ENCODE measurements around the gene CCDC148. TPM values are rescaled to one million over a fixed set of nuclear protein-coding genes. Genes with fewer than 3 reads are reported as not detected.

Gene CCDC148
- total RNA-seq, 3 donors from 2014 or later (not counting 1 experiment from before 2014, with no cell fraction given): not detected

DNA sequence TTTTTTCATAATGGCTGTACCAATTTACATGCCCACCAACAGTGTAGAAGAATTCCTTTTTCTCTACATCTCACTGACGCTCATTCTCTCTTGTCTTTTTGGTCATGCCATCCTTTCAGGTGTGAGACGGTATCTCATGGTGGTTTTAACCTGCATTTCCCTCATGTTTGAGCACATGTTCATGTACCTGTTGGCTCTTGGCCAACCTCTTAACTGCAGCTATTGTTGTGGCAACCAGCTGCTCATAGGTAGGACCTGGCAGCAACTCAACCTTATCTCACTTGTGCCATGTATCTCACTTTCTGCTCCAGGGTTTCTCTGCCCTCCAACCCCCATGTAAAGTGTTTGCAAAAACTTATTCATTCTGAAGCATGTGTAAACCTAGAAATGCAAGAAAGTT, 187.4 kb downstream of the CCDC148 start:
- TF ChIP-seq, protein P1, sequence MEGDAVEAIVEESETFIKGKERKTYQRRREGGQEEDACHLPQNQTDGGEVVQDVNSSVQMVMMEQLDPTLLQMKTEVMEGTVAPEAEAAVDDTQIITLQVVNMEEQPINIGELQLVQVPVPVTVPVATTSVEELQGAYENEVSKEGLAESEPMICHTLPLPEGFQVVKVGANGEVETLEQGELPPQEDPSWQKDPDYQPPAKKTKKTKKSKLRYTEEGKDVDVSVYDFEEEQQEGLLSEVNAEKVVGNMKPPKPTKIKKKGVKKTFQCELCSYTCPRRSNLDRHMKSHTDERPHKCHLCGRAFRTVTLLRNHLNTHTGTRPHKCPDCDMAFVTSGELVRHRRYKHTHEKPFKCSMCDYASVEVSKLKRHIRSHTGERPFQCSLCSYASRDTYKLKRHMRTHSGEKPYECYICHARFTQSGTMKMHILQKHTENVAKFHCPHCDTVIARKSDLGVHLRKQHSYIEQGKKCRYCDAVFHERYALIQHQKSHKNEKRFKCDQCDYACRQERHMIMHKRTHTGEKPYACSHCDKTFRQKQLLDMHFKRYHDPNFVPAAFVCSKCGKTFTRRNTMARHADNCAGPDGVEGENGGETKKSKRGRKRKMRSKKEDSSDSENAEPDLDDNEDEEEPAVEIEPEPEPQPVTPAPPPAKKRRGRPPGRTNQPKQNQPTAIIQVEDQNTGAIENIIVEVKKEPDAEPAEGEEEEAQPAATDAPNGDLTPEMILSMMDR (IDR thresholded peaks at IDR 0.05): no peak
- H3K27me3 Mint-ChIP-seq (ENCODE audit: low read depth in 2 of 2): peaks cover 0 to 2% of the 10 kb centered on the region in 2 donors
- ATAC-seq: no peak
- no peaks in the 10 kb centered on the region for H3K4me1 Mint-ChIP-seq
- H3K4me3 Mint-ChIP-seq: no peak overlapping the region
- H3K9me3 Mint-ChIP-seq: peaks cover 5 to 6% of the 10 kb centered on the region in 2 donors
- H3K27ac Mint-ChIP-seq: no peak overlapping the region
- no peaks in the 10 kb centered on the region for H3K36me3 Mint-ChIP-seq
- Histone ChIP-seq H3K9me3 (ENCODE audit: control insufficient read depth, insufficient read depth, low read length) (no peaks in the 10 kb centered on the region), H3K4me3 (ENCODE audit: low read length) (no peak overlapping the region), H3K27me3 (ENCODE audit: control insufficient read depth, insufficient read depth, low read length) (no peaks in the 10 kb centered on the region), H3K27ac (ENCODE audit: low read length) (no peak overlapping the region), H3K4me1 (ENCODE audit: control insufficient read depth, insufficient read depth, low read length) (no peaks in the 10 kb centered on the region), H3K36me3 (ENCODE audit: control insufficient read depth, insufficient read depth, low read length) (no peaks in the 10 kb centered on the region)
- WGBS (ENCODE audit: insufficient coverage): 90% methylated on average over 2 of the region's 2 CpGs
- intact Hi-C loops (cut with micrococcal nuclease): no loop called here
- DNase-seq: no peak

DNA sequence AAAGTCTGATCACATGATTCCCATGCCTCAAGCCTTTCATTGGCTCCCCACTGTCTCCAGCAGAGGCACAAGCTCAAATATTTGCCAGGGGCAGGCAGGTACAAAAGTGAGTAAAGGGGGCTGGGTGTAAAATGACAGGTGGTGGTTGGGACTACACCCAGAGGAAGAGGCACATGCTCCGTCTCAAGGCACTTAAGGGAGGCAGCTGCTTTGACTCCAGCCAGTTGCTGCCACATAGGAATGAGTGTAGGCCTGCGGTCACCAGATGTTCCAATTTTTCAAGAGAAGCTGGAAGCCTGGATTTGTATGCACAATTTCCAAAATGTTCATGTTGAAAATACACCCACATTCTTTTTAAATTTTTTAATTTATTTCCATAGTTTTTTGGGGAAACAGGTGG, 190.4 kb downstream of the CCDC148 start:
- no peak overlapping the region for H3K4me3 Mint-ChIP-seq
- peaks cover 6% of the 10 kb centered on the region in 2 donors for H3K9me3 Mint-ChIP-seq
- intact Hi-C loops (cut with micrococcal nuclease): no loop called here
- H3K27ac Mint-ChIP-seq: no peak overlapping the region
- H3K9me3 ChIP-seq (ENCODE audit: control insufficient read depth, insufficient read depth, low read length): no peaks in the 10 kb centered on the region
- H3K4me1 ChIP-seq (ENCODE audit: control insufficient read depth, insufficient read depth, low read length): no peaks in the 10 kb centered on the region
- TF ChIP-seq, protein P1 (IDR thresholded peaks at IDR 0.05): no peak
- ATAC-seq (no peak), DNase-seq (no peak)
- H3K36me3 ChIP-seq (ENCODE audit: control insufficient read depth, insufficient read depth, low read length): no peaks in the 10 kb centered on the region
- no peaks in the 10 kb centered on the region for H3K27me3 Mint-ChIP-seq (ENCODE audit: low read depth in 2 of 2)
- WGBS (ENCODE audit: insufficient coverage): 93% methylated on average over 2 of the region's 2 CpGs
- no peak overlapping the region for H3K27ac ChIP-seq (ENCODE audit: low read length)
- H3K27me3 ChIP-seq (ENCODE audit: control insufficient read depth, insufficient read depth, low read length): no peaks in the 10 kb centered on the region
- H3K36me3 Mint-ChIP-seq: no peaks in the 10 kb centered on the region
- no peaks in the 10 kb centered on the region for H3K4me1 Mint-ChIP-seq
- no peak overlapping the region for H3K4me3 ChIP-seq (ENCODE audit: low read length)

DNA sequence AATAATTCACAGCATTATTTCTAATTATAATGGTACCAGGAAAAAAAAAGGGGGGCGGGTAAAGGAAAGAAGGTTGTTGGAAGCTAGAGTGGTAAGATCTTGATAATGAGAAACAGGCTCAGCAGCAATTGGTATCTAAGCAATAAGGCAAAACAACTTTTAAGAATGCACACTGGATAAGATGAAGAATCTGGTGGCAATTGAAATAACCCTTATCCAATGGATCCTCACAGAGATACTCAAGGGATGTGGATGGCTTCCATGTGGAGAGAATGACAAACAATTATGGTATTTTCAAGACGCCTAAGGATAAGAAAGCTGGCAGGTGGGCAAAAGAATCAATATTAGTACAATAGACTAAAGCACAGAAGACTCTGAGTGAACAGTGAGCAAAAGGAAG, 201.3 kb downstream of the CCDC148 start:
- H3K27me3 Mint-ChIP-seq (ENCODE audit: low read depth in 2 of 2): peaks cover 0 to 3% of the 10 kb centered on the region in 2 donors

DNA sequence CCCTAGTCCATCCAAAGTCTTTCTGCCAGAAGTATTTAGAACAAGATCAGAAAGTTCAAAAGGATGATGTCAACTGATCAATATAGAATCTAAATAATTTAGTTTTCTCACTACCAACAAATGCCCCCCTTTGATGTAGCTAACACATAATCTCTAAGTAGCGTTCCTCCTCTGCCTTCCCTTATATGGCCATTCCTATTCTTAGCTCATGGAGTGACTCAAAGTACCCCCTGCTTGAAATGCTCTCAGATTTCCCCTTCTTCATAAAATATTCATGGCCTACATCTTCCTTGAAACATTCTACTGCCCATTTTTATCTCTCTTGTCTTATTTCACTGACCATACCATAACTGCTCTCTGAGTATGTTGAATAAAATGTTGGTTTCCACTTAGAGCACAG, 203.4 kb downstream of the CCDC148 start:
- Mint-ChIP-seq H3K4me3 (no peak overlapping the region), H3K4me1 (no peaks in the 10 kb centered on the region), H3K36me3 (no peaks in the 10 kb centered on the region), H3K27me3 (ENCODE audit: low read depth in 2 of 2) (no peaks in the 10 kb centered on the region), H3K9me3 (peaks cover 6 to 8% of the 10 kb centered on the region in 2 donors), H3K27ac (no peak overlapping the region)
- Histone ChIP-seq H3K4me1 (ENCODE audit: control insufficient read depth, insufficient read depth, low read length) (no peaks in the 10 kb centered on the region), H3K27me3 (ENCODE audit: control insufficient read depth, insufficient read depth, low read length) (no peaks in the 10 kb centered on the region), H3K27ac (ENCODE audit: low read length) (no peak overlapping the region), H3K4me3 (ENCODE audit: low read length) (no peak overlapping the region), H3K36me3 (ENCODE audit: control insufficient read depth, insufficient read depth, low read length) (no peaks in the 10 kb centered on the region), H3K9me3 (ENCODE audit: control insufficient read depth, insufficient read depth, low read length) (no peaks in the 10 kb centered on the region)
- intact Hi-C loops (cut with micrococcal nuclease): no loop called here
- TF ChIP-seq, protein P1 (IDR thresholded peaks at IDR 0.05): no peak
- WGBS (ENCODE audit: insufficient coverage): 81% methylated on average over 1 of the region's 1 CpG
- ATAC-seq (no peak), DNase-seq (no peak)

More for the DNA sequence above, 201.3 kb downstream of the CCDC148 start:
- Histone ChIP-seq H3K36me3 (ENCODE audit: control insufficient read depth, insufficient read depth, low read length) (no peaks in the 10 kb centered on the region), H3K4me3 (ENCODE audit: low read length) (no peak overlapping the region), H3K9me3 (ENCODE audit: control insufficient read depth, insufficient read depth, low read length) (no peaks in the 10 kb centered on the region), H3K27ac (ENCODE audit: low read length) (no peak overlapping the region), H3K4me1 (ENCODE audit: control insufficient read depth, insufficient read depth, low read length) (no peaks in the 10 kb centered on the region), H3K27me3 (ENCODE audit: control insufficient read depth, insufficient read depth, low read length) (no peaks in the 10 kb centered on the region)
- intact Hi-C loops (cut with micrococcal nuclease): no loop called here
- TF ChIP-seq, protein P1 (IDR thresholded peaks at IDR 0.05): no peak
- Mint-ChIP-seq H3K36me3 (no peaks in the 10 kb centered on the region), H3K4me1 (no peaks in the 10 kb centered on the region), H3K4me3 (no peak overlapping the region), H3K27ac (no peak overlapping the region), H3K9me3 (peaks cover 9 to 12% of the 10 kb centered on the region in 2 donors)
- ATAC-seq (no peak), DNase-seq (no peak)
- WGBS (ENCODE audit: insufficient coverage): 93% methylated on average over 2 of the region's 2 CpGs
